SH-SY5Y (cell line): Measurements from ENCODE around the gene CLCF1.

ENCODE experiments used
- GATA2 ChIP-seq: IDR thresholded peaks from 2 replicates; pipeline ENCODE4 v1.6.1; 2011; ENCODE audit warnings: mild to moderate bottlenecking, low read depth, low read length
- GATA3 ChIP-seq: IDR thresholded peaks from 2 replicates; pipeline ENCODE4 v1.6.1; 2011; ENCODE audit warnings: low read depth, mild to moderate bottlenecking, low read length, moderate library complexity

GRCh38 chr11:67353317-67354074 is 19.9 kb downstream of the CLCF1 start, which contains the start of gene POLD4:
- no peak for TF ChIP-seq GATA2
- no peak for TF ChIP-seq GATA3
